Pancreas (tissue), 10 donors: ENCODE measurements around the gene FANCI. TPM values are rescaled to one million over a fixed set of nuclear protein-coding genes. Genes with fewer than 3 reads are reported as not detected.
A peak's percentile ranks its signal among the peaks of the same experiment; 100 is the strongest.

ENCODE experiments used
- ATAC-seq, 4 donors: fragments of 200-7000 bp; cut with Tn5 transposase; one replicate each; pipeline versions ENCODE4 v1.8.0 to v1.9.1; 2020; ENCODE audit warnings: mild to moderate bottlenecking in 4 of 4, moderate library complexity in 4 of 4
- DNase-seq, 6 donors: peaks; one replicate each; pipeline ENCODE4 v3.0.0-alpha.2; 2020
- FAIRE-seq: peaks from 2 replicates; lab custom pipeline; 2012; peaks lifted over from hg19 to GRCh38; lab: Jason Lieb, UNC
- H3K27ac ChIP-seq, 4 donors: fragments of 200-600 bp; sonication (generic); 1 replicate in 3 of 4; 2 replicates in 1 of 4; pipeline versions ENCODE4 v1.5.0 to v1.8.0; 2020
- H3K27me3 ChIP-seq, 4 donors: fragments of 200-600 bp; one replicate each; pipeline ENCODE4 v1.8.0; 2021
- H3K36me3 ChIP-seq, 3 donors: fragments of 200-600 bp; sonication (generic) in 1 of 3; one replicate each; pipeline versions ENCODE4 v1.5.0 to v1.8.0; 2020 to 2021
- H3K4me1 ChIP-seq, 3 donors: fragments of 200-600 bp; one replicate each; pipeline ENCODE4 v1.8.0; 2021
- H3K4me3 ChIP-seq, 4 donors: fragments of 200-600 bp; sonication (generic) in 2 of 4; one replicate each; pipeline versions ENCODE4 v1.5.0 to v1.8.0; 2020 to 2021
- H3K9me3 ChIP-seq, 4 donors: fragments of 200-600 bp; one replicate each; pipeline ENCODE4 v1.8.0; 2021
- WGBS, 2 donors: extraction: QIAGEN DNeasy Blood & Tissue Kit; methylation state at CpG; one replicate each; pipeline ENCODE4 v1.1.7; 2013; 5-methylcytosine and 5-hydroxymethylcytosine counted together
- intact Hi-C, 3 donors: fragments of 100-400 bp; cut with DNase I; formaldehyde crosslinking; loops; one replicate each; pipeline versions ENCODE4 v1.11.1 to v1.14.2; 2022
- polyA plus RNA-seq, 2 donors: library from polyadenylated mRNA; stranded (reverse); fragments of 200-250 nt; gene quantifications; one replicate each; pipeline ENCODE4 v1.2.3, GENCODE V29; 2013
- total RNA-seq, 6 donors: library from RNA; stranded (reverse); fragmentation: NEBNext Ultra II Directional in 4 of 6; extraction: Animal tissue kit (Norgen Biotek cat#: 25700) in 4 of 6; gene quantifications; one replicate each; pipeline versions ENCODE4 v1.2.1 to v1.2.4, GENCODE V29; 2021 to 2023
- TF ChIP-seq, protein P1 (sequence below), 4 donors: fragments of 200-600 bp; sonication (generic) in 3 of 4; IDR thresholded peaks; one replicate each; pipeline versions ENCODE4 v1.5.0 to v1.8.0; 2021; ENCODE audit warnings: antibody characterized with exemption in 4 of 4
- donor health status: healthy with polysubstance abuse.
- donor health status: DM: no; HTN: no; CAD: no; lungs with moderate emphysema.
- donor health status: DM: no; HTN: no; CAD: no.
- donor health status: control.
- donor health status: control.
- donor health status: Bipolar disorder and iron deficiency.
- donor health status: DM: yes; HTN: yes; CAD: no.
- donor health status: DM: no; HTN: no; CAD: no.
- donor health status: DM: no; HTN: no; CAD: no.
- donor health status: DM: yes; HTN: yes; CAD: no.

FANCI gene
- total and polyA plus RNA-seq, 8 donors: 1.5 to 4.8 (median 3.3) TPM

- peaks cover 0 to 5% (median 5%) of the 10 kb centered on the region in 3 donors for H3K4me1 ChIP-seq
- H3K36me3 ChIP-seq: no peaks in the 10 kb centered on the region
- DNase-seq (peak; percentile 51 to 90 (median 78)), ATAC-seq (peak; percentile 61 to 92 (median 90)), FAIRE-seq (no peak)
- H3K9me3 ChIP-seq: no peaks in the 10 kb centered on the region
- WGBS, 2 donors: 0 to 1% methylated on average over 14 of the region's 14 CpGs
- H3K27ac ChIP-seq: no peak overlapping the region
- intact Hi-C loops: loop anchor here in 1 of 3 donors (10.0 kb wide), 1 partner anchor 108 kb away; no protein-coding TSS in a partner anchor
- H3K4me3 ChIP-seq: peak overlapping the region in 2 of 4 donors; percentile 18 to 37
- TF ChIP-seq, protein P1, sequence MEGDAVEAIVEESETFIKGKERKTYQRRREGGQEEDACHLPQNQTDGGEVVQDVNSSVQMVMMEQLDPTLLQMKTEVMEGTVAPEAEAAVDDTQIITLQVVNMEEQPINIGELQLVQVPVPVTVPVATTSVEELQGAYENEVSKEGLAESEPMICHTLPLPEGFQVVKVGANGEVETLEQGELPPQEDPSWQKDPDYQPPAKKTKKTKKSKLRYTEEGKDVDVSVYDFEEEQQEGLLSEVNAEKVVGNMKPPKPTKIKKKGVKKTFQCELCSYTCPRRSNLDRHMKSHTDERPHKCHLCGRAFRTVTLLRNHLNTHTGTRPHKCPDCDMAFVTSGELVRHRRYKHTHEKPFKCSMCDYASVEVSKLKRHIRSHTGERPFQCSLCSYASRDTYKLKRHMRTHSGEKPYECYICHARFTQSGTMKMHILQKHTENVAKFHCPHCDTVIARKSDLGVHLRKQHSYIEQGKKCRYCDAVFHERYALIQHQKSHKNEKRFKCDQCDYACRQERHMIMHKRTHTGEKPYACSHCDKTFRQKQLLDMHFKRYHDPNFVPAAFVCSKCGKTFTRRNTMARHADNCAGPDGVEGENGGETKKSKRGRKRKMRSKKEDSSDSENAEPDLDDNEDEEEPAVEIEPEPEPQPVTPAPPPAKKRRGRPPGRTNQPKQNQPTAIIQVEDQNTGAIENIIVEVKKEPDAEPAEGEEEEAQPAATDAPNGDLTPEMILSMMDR (IDR thresholded peaks at IDR 0.05): peak; percentile 95 to 99 (median 96)
- no peaks in the 10 kb centered on the region for H3K27me3 ChIP-seq
Observed at GRCh38 chr15:89206908-89207331, 36.9 kb upstream of the FANCI start.

- no peak for FAIRE-seq
- Histone ChIP-seq H3K36me3 (no peaks in the 10 kb centered on the region), H3K9me3 (no peaks in the 10 kb centered on the region), H3K27me3 (no peaks in the 10 kb centered on the region), H3K27ac (no peak overlapping the region), H3K4me1 (peaks cover 0 to 5% (median 5%) of the 10 kb centered on the region in 3 donors), H3K4me3 (no peak overlapping the region)
- no peak for ATAC-seq
- TF ChIP-seq, protein P1 (IDR thresholded peaks at IDR 0.05): no peak
- DNase-seq: no peak
- intact Hi-C loops: loop anchor here in 1 of 3 donors (10.0 kb wide), 1 partner anchor 107 kb away; no protein-coding TSS in a partner anchor
Observed at GRCh38 chr15:89208256-89208655, 35.5 kb upstream of the FANCI start.

- Histone ChIP-seq H3K27ac (no peak overlapping the region), H3K9me3 (no peaks in the 10 kb centered on the region), H3K4me1 (peaks cover 0 to 5% (median 4%) of the 10 kb centered on the region in 3 donors), H3K36me3 (no peaks in the 10 kb centered on the region), H3K4me3 (no peak overlapping the region), H3K27me3 (no peaks in the 10 kb centered on the region)
- no peak for DNase-seq
- FAIRE-seq: no peak
- WGBS, 2 donors: 57 to 68% methylated on average over 1 of the region's 1 CpG
- no peak for ATAC-seq
- intact Hi-C loops: loop anchor here in 1 of 3 donors (10.0 kb wide), 1 partner anchor 106 kb away; no protein-coding TSS in a partner anchor
- TF ChIP-seq, protein P1 (IDR thresholded peaks at IDR 0.05): no peak
Observed at GRCh38 chr15:89209057-89209456, 34.7 kb upstream of the FANCI start.

DNA sequence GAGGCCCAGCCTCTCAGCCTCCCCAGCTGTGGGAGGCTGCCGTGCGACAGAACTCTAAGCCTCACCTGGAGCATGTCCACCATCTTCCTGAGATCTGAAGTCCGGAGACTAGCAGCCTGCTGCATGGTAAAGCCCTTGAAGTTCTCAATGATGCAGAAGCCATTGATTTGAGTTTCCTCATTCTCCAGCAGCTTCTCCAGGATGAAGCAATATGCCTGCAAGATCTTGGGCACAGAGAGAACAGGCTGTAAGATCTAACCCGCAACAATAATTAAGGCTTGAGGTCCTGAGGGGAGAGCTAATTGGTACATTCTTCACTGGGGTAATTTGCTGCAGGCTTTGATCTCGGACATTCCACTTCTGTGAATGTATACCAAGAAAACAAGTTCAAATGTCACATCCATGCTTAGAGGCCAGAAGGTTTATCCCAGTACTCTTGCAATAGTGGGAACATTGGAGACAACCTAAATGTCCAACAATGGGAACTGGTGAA, 32.1 kb upstream of the FANCI start:
- no peaks in the 10 kb centered on the region for H3K36me3 ChIP-seq
- no peak for DNase-seq
- TF ChIP-seq, protein P1 (IDR thresholded peaks at IDR 0.05): no peak
- no peak overlapping the region for H3K27ac ChIP-seq
- ATAC-seq: no peak
- WGBS, 2 donors: 80 to 90% methylated on average over 5 of the region's 5 CpGs
- no peak overlapping the region for H3K4me3 ChIP-seq
- no peaks in the 10 kb centered on the region for H3K27me3 ChIP-seq
- H3K4me1 ChIP-seq: no peaks in the 10 kb centered on the region
- H3K9me3 ChIP-seq: no peaks in the 10 kb centered on the region
- intact Hi-C loops: loop anchor here in 1 of 3 donors (10.0 kb wide), 1 partner anchor 213 kb away; no protein-coding TSS in a partner anchor
- no peak for FAIRE-seq

DNA sequence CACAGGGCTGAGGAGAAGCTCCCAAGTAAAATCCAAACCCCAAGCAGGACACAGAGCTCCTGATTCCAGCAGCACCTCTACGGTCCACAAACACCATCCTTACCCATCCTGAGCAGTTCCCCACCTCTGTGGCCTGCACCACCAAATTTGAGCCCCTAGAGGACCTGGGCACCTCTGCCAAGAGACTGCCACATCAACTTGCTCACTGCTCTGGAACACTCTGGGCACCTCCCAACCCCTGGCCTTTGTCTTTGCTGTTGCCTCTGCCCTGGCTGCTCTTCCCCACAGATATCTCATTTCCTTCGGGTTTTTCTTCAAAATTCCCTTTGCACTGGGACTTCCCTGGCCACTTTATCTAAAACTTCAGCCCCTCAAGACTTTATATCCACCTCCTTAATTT, 28.2 kb upstream of the FANCI start:
- no peak for ATAC-seq
- Histone ChIP-seq H3K36me3 (no peaks in the 10 kb centered on the region), H3K27ac (no peak overlapping the region), H3K4me3 (no peak overlapping the region), H3K4me1 (no peaks in the 10 kb centered on the region), H3K9me3 (no peaks in the 10 kb centered on the region), H3K27me3 (no peaks in the 10 kb centered on the region)
- intact Hi-C loops: loop anchor here in 1 of 3 donors (10.0 kb wide), 1 partner anchor 209 kb away; no protein-coding TSS in a partner anchor
- 81 to 88% methylated on average over 2 of the region's 2 CpGs for WGBS, 2 donors
- TF ChIP-seq, protein P1 (IDR thresholded peaks at IDR 0.05): no peak
- DNase-seq: no peak
- FAIRE-seq: no peak
